BJ (cell line): ENCODE results near the gene EMD. TPM values are rescaled to one million over a fixed set of nuclear protein-coding genes. Genes with fewer than 3 reads are reported as not detected.

ENCODE experiments used
- CTCF ChIA-PET: fragments of 350-600 bp; formaldehyde crosslinking; extraction: SDS; loops from one replicate; lab custom pipeline; 2021; ENCODE audit warnings: antibody characterized with exemption, inconsistent platforms; lab: Yijun Ruan, JAX
- POLR2A ChIA-PET: fragments of 300-600 bp; sonication (Branson Sonifier 250); formaldehyde crosslinking; extraction: SDS; loops from one replicate; lab custom pipeline; 2021; ENCODE audit warnings: antibody characterized with exemption; lab: Charles Lee
- DNase-seq: peaks from one replicate; pipeline ENCODE4 v3.0.0-alpha.2; 2011; ENCODE audit warnings: low read depth
- H3K27me3 ChIP-seq: 2 replicates; pipeline ENCODE4 v1.6.0; 2011; ENCODE audit warnings: low read length; ENCODE audit not compliant: control insufficient read depth, insufficient read depth
- H3K36me3 ChIP-seq: 2 replicates; pipeline ENCODE4 v1.5.1; 2011; ENCODE audit warnings: low read length; ENCODE audit not compliant: control insufficient read depth, insufficient read depth
- H3K4me3 ChIP-seq: 2 replicates; pipeline ENCODE4 v1.5.1; 2011; ENCODE audit warnings: low read depth, mild to moderate bottlenecking, control low read depth, low read length
- CTCF ChIP-seq: IDR thresholded peaks from 2 replicates; pipeline ENCODE4 v1.5.1; 2011; ENCODE audit warnings: low read depth, mild to moderate bottlenecking, control low read depth, inconsistent platforms, low read length, moderate library complexity; ENCODE audit not compliant: insufficient read depth
- polyA plus RNA-seq: library from polyadenylated mRNA; depleted of rRNA; stranded (reverse); fragments of >200 nt; gene quantifications from 2 replicates; pipeline ENCODE4 v1.2.3, GENCODE V29; 2011

Gene EMD
- polyA plus RNA-seq, 1 experiment: 71.0 TPM

GRCh38 chrX:154380153-154380552 is 1.1 kb downstream of the EMD start:
- Histone ChIP-seq H3K4me3 (peak overlapping the region; percentile 69), H3K36me3 (peaks cover 6% of the 10 kb centered on the region; the same call in 1 of the 2 replicates), H3K27me3 (no peaks in the 10 kb centered on the region)
- DNase-seq: no peak
- POLR2A ChIA-PET: no interaction called here
- TF ChIP-seq CTCF: no peak
- CTCF ChIA-PET: interaction anchor here (1.0 kb wide), 1 partner anchor 18 kb away, joined by 3 read pairs; the partner anchor contains the start of gene RPL10

GRCh38 chrX:154380787-154381186 is 1.7 kb downstream of the EMD start:
- POLR2A ChIA-PET: no interaction called here
- CTCF ChIA-PET: no interaction called here
- TF ChIP-seq CTCF: no peak
- Histone ChIP-seq H3K4me3 (peak overlapping the region; percentile 69), H3K36me3 (peaks cover 6% of the 10 kb centered on the region; the same call in 1 of the 2 replicates), H3K27me3 (no peaks in the 10 kb centered on the region)
- no peak for DNase-seq

GRCh38 chrX:154381271-154381670 is 2.2 kb downstream of the EMD start:
- no peak for TF ChIP-seq CTCF
- peaks cover 6% of the 10 kb centered on the region; the same call in 1 of the 2 replicates for H3K36me3 ChIP-seq
- POLR2A ChIA-PET: no interaction called here
- CTCF ChIA-PET: interaction anchor here (3.8 kb wide), 1 partner anchor 8 kb away, joined by 17 read pairs; no protein-coding TSS in a partner anchor
- no peaks in the 10 kb centered on the region for H3K27me3 ChIP-seq
- no peak overlapping the region for H3K4me3 ChIP-seq
- DNase-seq: no peak

GRCh38 chrX:154382483-154383069 is 3.5 kb downstream of the EMD start:
- Histone ChIP-seq H3K4me3 (no peak overlapping the region), H3K36me3 (peaks cover 6% of the 10 kb centered on the region; the same call in 1 of the 2 replicates), H3K27me3 (no peaks in the 10 kb centered on the region)
- TF ChIP-seq CTCF: no peak
- DNase-seq: no peak
- CTCF ChIA-PET: interaction anchor here (1.5 to 3.8 kb wide), 2 partner anchors 9 to 144 kb away, joined by 3 to 17 read pairs; no protein-coding TSS in a partner anchor
- POLR2A ChIA-PET: interaction anchor here (0.8 kb wide), 1 partner anchor 12 kb away, joined by 9 read pairs; no protein-coding TSS in a partner anchor
